Measurements from ENCODE around the gene TTLL7.

- no peak for TF ChIP-seq EZH2phosphoT487 (IDR thresholded peaks at IDR 0.05; ENCODE audit: low read length)
- TF ChIP-seq CTCF (IDR thresholded peaks at IDR 0.05; ENCODE audit: low read length), result no peak
- TF ChIP-seq EZH2 (optimal IDR thresholded peaks at IDR 0.05; ENCODE audit: low read depth, low read length), result no peak
Observed at GRCh38 chr1:83822208-83822607, 176.7 kb downstream of the TTLL7 start.
